ENCODE results near the gene CCDC171. TPM values are rescaled to one million over a fixed set of nuclear protein-coding genes. Genes with fewer than 3 reads are reported as not detected.
A peak's percentile ranks its signal among the peaks of the same experiment; 100 is the strongest.

The CCDC171 gene
- polyA plus RNA-seq, 4 donors = 0.27 to 2.1 (median 0.92) TPM

DNA sequence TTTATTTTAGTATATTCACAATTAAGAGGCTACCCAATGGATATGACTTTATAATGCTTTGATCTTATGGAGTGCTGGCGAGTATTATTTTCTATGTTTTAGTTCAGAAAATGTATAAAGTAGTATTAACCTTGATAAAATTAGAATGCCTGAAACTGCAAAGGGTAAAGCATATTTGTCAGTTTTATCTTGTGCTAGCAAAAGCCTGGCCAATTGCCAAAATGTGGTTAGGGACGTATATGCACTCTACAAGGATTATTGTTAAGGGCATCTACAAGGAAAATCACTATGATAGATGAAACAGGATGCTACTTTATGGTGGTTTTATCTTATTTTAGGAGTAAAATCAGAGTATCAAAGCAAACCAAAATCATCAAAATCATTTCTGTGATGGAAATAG is 281.7 kb downstream of the CCDC171 start:
- Histone ChIP-seq H3K27me3 (ENCODE audit: control insufficient read depth in 3 of 3, insufficient read depth in 3 of 3, low read length in 3 of 3) (no peaks in the 10 kb centered on the region), H3K4me3 (ENCODE audit: low read depth in 1 of 3, low read length in 3 of 3) (no peak overlapping the region), H3K36me3 (ENCODE audit: control insufficient read depth in 3 of 3, insufficient read depth in 2 of 3, low read depth in 1 of 3, low read length in 3 of 3) (no peaks in the 10 kb centered on the region), H3K9me3 (ENCODE audit: control insufficient read depth in 2 of 2, insufficient read depth in 1 of 2, low read depth in 1 of 2, low read length in 1 of 2) (no peaks in the 10 kb centered on the region), H3K4me1 (ENCODE audit: control insufficient read depth in 3 of 3, insufficient read depth in 2 of 3, low read depth in 1 of 3, low read length in 2 of 3) (no peaks in the 10 kb centered on the region), H3K27ac (ENCODE audit: low read depth in 1 of 3, low read length in 2 of 3) (no peak overlapping the region)
- WGBS, 3 donors = 46 to 57% (median 50%) methylated on average over 2 of the region's 2 CpGs
- no peak for FAIRE-seq
- peak in 1 of 2 donors; percentile 7 for DNase-seq

DNA sequence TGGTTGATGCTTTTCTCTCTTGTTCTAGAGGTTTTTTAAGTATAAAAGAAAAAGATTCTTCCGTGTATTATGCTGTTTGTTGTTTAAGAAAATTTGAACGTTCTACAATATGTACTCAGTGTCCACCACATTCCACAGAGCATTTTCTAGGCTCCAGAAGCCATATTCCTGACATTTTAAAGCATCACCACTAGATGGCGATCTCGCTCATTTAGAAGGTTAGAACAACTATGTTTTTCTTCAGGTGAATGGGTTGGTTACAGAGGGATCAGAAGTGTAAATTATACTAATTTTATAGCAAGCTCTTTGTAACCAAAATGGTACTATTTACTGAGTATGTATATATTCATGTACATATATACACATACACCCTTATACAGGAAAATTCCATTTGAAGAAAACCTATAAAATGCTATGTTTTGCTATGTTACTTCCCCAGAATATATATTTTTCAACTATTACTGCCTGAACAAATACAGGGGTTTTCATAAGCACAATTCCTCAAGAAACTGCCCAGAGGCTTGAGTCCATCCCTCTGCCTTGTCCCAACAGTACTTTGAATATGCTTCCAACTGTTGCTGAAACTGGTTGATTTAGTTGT is 284.3 kb downstream of the CCDC171 start:
- FAIRE-seq = no peak

DNA sequence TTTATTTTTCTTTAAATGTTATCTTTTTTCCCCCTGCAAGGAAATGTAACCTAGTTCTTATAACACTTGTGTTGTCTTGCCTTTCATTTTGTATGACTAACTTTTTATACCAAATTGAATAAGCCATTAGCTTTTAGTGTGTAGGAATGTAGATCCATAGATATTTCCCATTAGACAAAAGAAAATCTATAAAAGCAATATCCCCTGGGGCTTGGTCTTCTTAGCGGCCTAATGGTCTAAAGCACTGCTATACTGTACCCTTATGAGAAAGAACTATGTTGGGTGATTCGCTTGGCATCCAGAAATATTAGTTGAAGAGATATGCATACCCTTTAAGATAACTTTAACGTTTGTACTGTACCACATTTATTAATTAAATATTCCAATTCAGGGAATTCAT is 289.2 kb downstream of the CCDC171 start:
- Histone ChIP-seq H3K27me3 (ENCODE audit: control insufficient read depth in 3 of 3, insufficient read depth in 3 of 3, low read length in 3 of 3) (no peaks in the 10 kb centered on the region), H3K9me3 (ENCODE audit: control insufficient read depth in 2 of 2, insufficient read depth in 1 of 2, low read depth in 1 of 2, low read length in 1 of 2) (no peaks in the 10 kb centered on the region), H3K4me1 (ENCODE audit: control insufficient read depth in 3 of 3, insufficient read depth in 2 of 3, low read depth in 1 of 3, low read length in 2 of 3) (no peaks in the 10 kb centered on the region), H3K36me3 (ENCODE audit: control insufficient read depth in 3 of 3, insufficient read depth in 2 of 3, low read depth in 1 of 3, low read length in 3 of 3) (no peaks in the 10 kb centered on the region), H3K4me3 (ENCODE audit: low read depth in 1 of 3, low read length in 3 of 3) (no peak overlapping the region), H3K27ac (ENCODE audit: low read depth in 1 of 3, low read length in 2 of 3) (no peak overlapping the region)
- 85 to 89% (median 86%) methylated on average over 3 of the region's 3 CpGs for WGBS, 3 donors
- FAIRE-seq (no peak), DNase-seq (no peak)

More for the DNA sequence above, 284.3 kb downstream of the CCDC171 start:
- H3K36me3 ChIP-seq (ENCODE audit: control insufficient read depth in 3 of 3, insufficient read depth in 2 of 3, low read depth in 1 of 3, low read length in 3 of 3) = no peaks in the 10 kb centered on the region
- DNase-seq = peak; percentile 58
- no peak overlapping the region for H3K4me3 ChIP-seq (ENCODE audit: low read depth in 1 of 3, low read length in 3 of 3)
- no peaks in the 10 kb centered on the region for H3K4me1 ChIP-seq (ENCODE audit: control insufficient read depth in 3 of 3, insufficient read depth in 2 of 3, low read depth in 1 of 3, low read length in 2 of 3)
- 0 to 2% (median 1%) methylated on average over 4 of the region's 4 CpGs for WGBS, 3 donors
- no peaks in the 10 kb centered on the region for H3K9me3 ChIP-seq (ENCODE audit: control insufficient read depth in 2 of 2, insufficient read depth in 1 of 2, low read depth in 1 of 2, low read length in 1 of 2)
- no peak overlapping the region for H3K27ac ChIP-seq (ENCODE audit: low read depth in 1 of 3, low read length in 2 of 3)
- no peaks in the 10 kb centered on the region for H3K27me3 ChIP-seq (ENCODE audit: control insufficient read depth in 3 of 3, insufficient read depth in 3 of 3, low read length in 3 of 3)

DNA sequence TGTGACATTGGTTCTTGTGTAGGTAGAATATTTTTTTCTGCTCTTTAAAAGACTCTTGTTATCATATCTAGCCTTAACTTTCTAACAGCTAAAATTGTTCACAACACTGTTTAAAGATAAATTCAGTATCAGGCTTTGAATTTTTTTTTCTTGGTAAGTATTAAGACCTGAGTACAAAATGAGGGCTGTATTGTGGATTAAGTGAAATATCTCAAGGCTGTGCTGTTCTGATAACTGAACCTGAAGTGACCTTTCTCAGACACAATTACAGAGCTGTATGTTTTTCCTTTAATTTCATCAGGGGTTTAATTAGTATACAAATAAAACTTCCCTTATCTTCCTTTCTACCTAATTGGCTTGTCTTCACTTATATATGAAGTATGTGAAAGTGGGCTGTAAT is 290.5 kb downstream of the CCDC171 start:
- Histone ChIP-seq H3K4me3 (ENCODE audit: low read depth in 1 of 3, low read length in 3 of 3) (no peak overlapping the region), H3K27ac (ENCODE audit: low read depth in 1 of 3, low read length in 2 of 3) (no peak overlapping the region), H3K4me1 (ENCODE audit: control insufficient read depth in 3 of 3, insufficient read depth in 2 of 3, low read depth in 1 of 3, low read length in 2 of 3) (no peaks in the 10 kb centered on the region), H3K27me3 (ENCODE audit: control insufficient read depth in 3 of 3, insufficient read depth in 3 of 3, low read length in 3 of 3) (no peaks in the 10 kb centered on the region), H3K36me3 (ENCODE audit: control insufficient read depth in 3 of 3, insufficient read depth in 2 of 3, low read depth in 1 of 3, low read length in 3 of 3) (no peaks in the 10 kb centered on the region), H3K9me3 (ENCODE audit: control insufficient read depth in 2 of 2, insufficient read depth in 1 of 2, low read depth in 1 of 2, low read length in 1 of 2) (no peaks in the 10 kb centered on the region)
- DNase-seq (no peak), FAIRE-seq (no peak)

DNA sequence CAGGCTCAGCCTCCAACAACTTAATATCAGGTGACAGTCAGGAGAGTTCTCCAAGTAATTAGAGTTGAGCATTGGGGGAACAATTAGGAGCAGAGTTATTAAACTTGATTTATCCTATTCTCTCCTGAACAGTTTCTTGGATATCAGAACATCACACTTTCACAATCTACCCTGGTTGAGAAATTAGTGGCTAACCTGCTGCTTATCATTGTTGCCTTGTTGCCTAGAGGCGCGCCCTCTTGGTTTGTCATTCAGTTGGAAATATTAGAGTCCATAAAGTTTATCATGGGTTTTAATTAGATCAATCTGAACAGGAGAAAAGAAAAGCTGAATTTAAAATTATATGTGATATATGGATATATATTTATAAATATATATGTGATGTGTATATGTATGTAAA is 291.1 kb downstream of the CCDC171 start:
- Histone ChIP-seq H3K27me3 (ENCODE audit: control insufficient read depth in 3 of 3, insufficient read depth in 3 of 3, low read length in 3 of 3) (no peaks in the 10 kb centered on the region), H3K4me3 (ENCODE audit: low read depth in 1 of 3, low read length in 3 of 3) (no peak overlapping the region), H3K27ac (ENCODE audit: low read depth in 1 of 3, low read length in 2 of 3) (no peak overlapping the region), H3K4me1 (ENCODE audit: control insufficient read depth in 3 of 3, insufficient read depth in 2 of 3, low read depth in 1 of 3, low read length in 2 of 3) (no peaks in the 10 kb centered on the region), H3K36me3 (ENCODE audit: control insufficient read depth in 3 of 3, insufficient read depth in 2 of 3, low read depth in 1 of 3, low read length in 3 of 3) (no peaks in the 10 kb centered on the region), H3K9me3 (ENCODE audit: control insufficient read depth in 2 of 2, insufficient read depth in 1 of 2, low read depth in 1 of 2, low read length in 1 of 2) (no peaks in the 10 kb centered on the region)
- 92 to 97% (median 94%) methylated on average over 2 of the region's 2 CpGs for WGBS, 3 donors
- peak; percentile 76 for FAIRE-seq
- DNase-seq = peak in 1 of 2 donors; percentile 7

DNA sequence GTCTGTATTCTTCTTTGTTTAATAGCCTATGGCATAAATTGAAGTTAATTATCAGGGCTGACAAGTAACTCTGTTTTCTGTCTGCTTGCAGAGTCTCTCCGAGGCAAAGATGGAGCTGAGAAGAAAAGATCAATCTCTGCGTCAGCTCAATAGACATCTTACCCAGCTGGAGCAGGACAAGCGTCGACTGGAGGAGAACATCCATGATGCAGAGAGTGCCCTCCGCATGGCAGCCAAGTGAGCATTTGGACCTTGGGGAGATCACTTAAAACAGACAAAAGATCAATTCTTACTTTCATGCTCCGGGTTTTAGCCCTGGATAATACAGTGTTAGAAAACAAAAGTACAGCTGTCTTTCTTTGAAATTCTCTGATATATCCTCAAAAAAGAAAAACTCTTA is 293.8 kb downstream of the CCDC171 start:
- WGBS, 3 donors = 89 to 95% (median 91%) methylated on average over 6 of the region's 6 CpGs

DNA sequence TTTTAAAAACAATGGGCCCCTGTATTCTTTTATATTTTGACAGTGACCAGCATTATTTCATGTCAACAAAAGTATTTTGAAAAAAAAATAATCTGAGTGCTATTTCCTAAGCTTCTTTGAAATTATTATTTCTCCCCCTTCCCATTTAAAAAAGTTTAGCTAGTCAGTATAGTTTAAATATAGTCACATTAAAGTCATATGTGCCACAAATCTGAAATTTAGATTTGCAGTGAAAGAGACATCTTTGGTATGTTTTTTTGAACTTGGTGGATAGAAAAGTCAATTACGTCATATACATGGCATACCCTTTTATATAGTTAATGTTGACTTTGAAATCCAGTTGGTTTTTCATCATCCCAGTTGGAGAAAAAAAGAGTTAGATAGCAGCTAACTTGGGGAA is 297.0 kb downstream of the CCDC171 start:
- 86 to 98% (median 96%) methylated on average over 1 of the region's 1 CpG for WGBS, 3 donors
- no peaks in the 10 kb centered on the region for H3K36me3 ChIP-seq (ENCODE audit: control insufficient read depth in 3 of 3, insufficient read depth in 2 of 3, low read depth in 1 of 3, low read length in 3 of 3)

More for the DNA sequence above, 293.8 kb downstream of the CCDC171 start:
- no peaks in the 10 kb centered on the region for H3K36me3 ChIP-seq (ENCODE audit: control insufficient read depth in 3 of 3, insufficient read depth in 2 of 3, low read depth in 1 of 3, low read length in 3 of 3)
- no peak overlapping the region for H3K4me3 ChIP-seq (ENCODE audit: low read depth in 1 of 3, low read length in 3 of 3)
- H3K4me1 ChIP-seq (ENCODE audit: control insufficient read depth in 3 of 3, insufficient read depth in 2 of 3, low read depth in 1 of 3, low read length in 2 of 3) = no peaks in the 10 kb centered on the region
- no peak for FAIRE-seq
- H3K27me3 ChIP-seq (ENCODE audit: control insufficient read depth in 3 of 3, insufficient read depth in 3 of 3, low read length in 3 of 3) = no peaks in the 10 kb centered on the region
- DNase-seq = no peak
- H3K27ac ChIP-seq (ENCODE audit: low read depth in 1 of 3, low read length in 2 of 3) = no peak overlapping the region
- H3K9me3 ChIP-seq (ENCODE audit: control insufficient read depth in 2 of 2, insufficient read depth in 1 of 2, low read depth in 1 of 2, low read length in 1 of 2) = no peaks in the 10 kb centered on the region

DNA sequence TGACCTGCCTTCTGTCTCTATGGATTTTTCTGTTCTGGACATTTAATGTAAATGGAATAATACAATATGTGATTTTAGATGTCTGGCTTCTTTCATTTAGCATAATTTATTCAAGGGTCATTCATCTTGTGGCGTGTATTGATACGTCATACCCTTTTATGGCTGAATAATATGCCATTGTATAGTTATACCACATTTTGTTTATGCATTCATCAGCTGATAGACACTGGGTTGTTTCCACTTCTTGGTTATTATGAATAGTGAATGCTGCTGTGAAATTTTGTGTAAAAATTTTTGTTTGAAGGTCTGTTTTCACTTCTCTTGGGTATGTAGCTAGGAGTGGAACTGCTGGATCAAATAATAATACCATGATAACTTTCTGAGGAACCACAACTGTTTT is 298.9 kb downstream of the CCDC171 start:
- no peaks in the 10 kb centered on the region for H3K27me3 ChIP-seq (ENCODE audit: control insufficient read depth in 3 of 3, insufficient read depth in 3 of 3, low read length in 3 of 3)
- H3K27ac ChIP-seq (ENCODE audit: low read depth in 1 of 3, low read length in 2 of 3) = no peak overlapping the region
- H3K4me1 ChIP-seq (ENCODE audit: control insufficient read depth in 3 of 3, insufficient read depth in 2 of 3, low read depth in 1 of 3, low read length in 2 of 3) = no peaks in the 10 kb centered on the region
- DNase-seq (no peak), FAIRE-seq (no peak)
- H3K9me3 ChIP-seq (ENCODE audit: control insufficient read depth in 2 of 2, insufficient read depth in 1 of 2, low read depth in 1 of 2, low read length in 1 of 2) = no peaks in the 10 kb centered on the region
- H3K36me3 ChIP-seq (ENCODE audit: control insufficient read depth in 3 of 3, insufficient read depth in 2 of 3, low read depth in 1 of 3, low read length in 3 of 3) = no peaks in the 10 kb centered on the region
- 54 to 94% (median 69%) methylated on average over 2 of the region's 2 CpGs for WGBS, 3 donors
- H3K4me3 ChIP-seq (ENCODE audit: low read depth in 1 of 3, low read length in 3 of 3) = no peak overlapping the region

More for the DNA sequence above, 297.0 kb downstream of the CCDC171 start:
- Histone ChIP-seq H3K4me1 (ENCODE audit: control insufficient read depth in 3 of 3, insufficient read depth in 2 of 3, low read depth in 1 of 3, low read length in 2 of 3) (no peaks in the 10 kb centered on the region), H3K4me3 (ENCODE audit: low read depth in 1 of 3, low read length in 3 of 3) (no peak overlapping the region), H3K27me3 (ENCODE audit: control insufficient read depth in 3 of 3, insufficient read depth in 3 of 3, low read length in 3 of 3) (no peaks in the 10 kb centered on the region), H3K27ac (ENCODE audit: low read depth in 1 of 3, low read length in 2 of 3) (no peak overlapping the region), H3K9me3 (ENCODE audit: control insufficient read depth in 2 of 2, insufficient read depth in 1 of 2, low read depth in 1 of 2, low read length in 1 of 2) (no peaks in the 10 kb centered on the region)
- FAIRE-seq (no peak), DNase-seq (no peak)

DNA sequence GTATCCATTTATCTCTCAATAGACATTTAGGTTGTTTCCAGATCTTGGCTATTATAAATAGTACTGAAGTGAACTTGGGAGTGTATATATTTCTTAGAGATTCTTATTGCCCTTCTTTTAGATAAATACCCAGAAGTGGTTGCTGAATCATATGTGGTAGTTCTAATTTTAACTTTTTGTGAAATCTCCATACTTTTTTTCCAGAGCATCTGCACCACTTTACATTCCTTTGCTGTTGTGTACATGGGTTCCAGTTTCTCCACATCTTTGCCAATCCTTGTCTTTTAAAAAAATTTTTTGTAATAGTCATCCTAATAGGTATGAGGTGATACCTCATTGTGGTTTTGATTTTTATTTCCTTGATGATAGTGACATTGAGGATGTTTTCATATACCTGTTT is 303.7 kb downstream of the CCDC171 start:
- no peak for FAIRE-seq
- no peak overlapping the region for H3K27ac ChIP-seq (ENCODE audit: low read depth in 1 of 3, low read length in 2 of 3)
- no peak for DNase-seq
- peaks cover 0 to 2% of the 10 kb centered on the region in 2 donors for H3K9me3 ChIP-seq (ENCODE audit: control insufficient read depth in 2 of 2, insufficient read depth in 1 of 2, low read depth in 1 of 2, low read length in 1 of 2)
- no peaks in the 10 kb centered on the region for H3K36me3 ChIP-seq (ENCODE audit: control insufficient read depth in 3 of 3, insufficient read depth in 2 of 3, low read depth in 1 of 3, low read length in 3 of 3)
- no peaks in the 10 kb centered on the region for H3K27me3 ChIP-seq (ENCODE audit: control insufficient read depth in 3 of 3, insufficient read depth in 3 of 3, low read length in 3 of 3)
- H3K4me1 ChIP-seq (ENCODE audit: control insufficient read depth in 3 of 3, insufficient read depth in 2 of 3, low read depth in 1 of 3, low read length in 2 of 3) = no peaks in the 10 kb centered on the region
- no peak overlapping the region for H3K4me3 ChIP-seq (ENCODE audit: low read depth in 1 of 3, low read length in 3 of 3)

All from small intestine (tissue), 7 donors.